ENCODE results near the gene ADGRE2.

Gene ADGRE2

GRCh38 chr19:14758816-14759215, 19.5 kb downstream of the ADGRE2 start:
- Histone ChIP-seq H3K9ac (ENCODE audit: insufficient read length, low read depth) (no peak overlapping the region), H3K9me3 (ENCODE audit: insufficient read depth, low read length) (no peaks in the 10 kb centered on the region), H3K27me3 (ENCODE audit: insufficient read depth, insufficient read length) (peaks cover 5% of the 10 kb centered on the region), H3K4me1 (ENCODE audit: insufficient read depth, insufficient read length) (no peaks in the 10 kb centered on the region), H3K36me3 (ENCODE audit: insufficient read depth, insufficient read length, low read length) (no peaks in the 10 kb centered on the region), H3K4me3 (ENCODE audit: insufficient read length, low read depth) (peak overlapping the region; percentile 15)
- TF ChIP-seq ZNF274 (IDR thresholded peaks at IDR 0.05; ENCODE audit: low read depth, low read length) (no peak), YY1 (IDR thresholded peaks at IDR 0.05; ENCODE audit: insufficient read depth, insufficient read length) (no peak), SUZ12 (IDR thresholded peaks at IDR 0.05; ENCODE audit: extremely low read depth, insufficient read depth, insufficient read length) (no peak)
- DNase-seq (ENCODE audit: low read depth, low spot score) = peak; percentile 57

- Histone ChIP-seq H3K4me1 (ENCODE audit: insufficient read depth, insufficient read length) (no peaks in the 10 kb centered on the region), H3K27me3 (ENCODE audit: insufficient read depth, insufficient read length) (no peaks in the 10 kb centered on the region), H3K9ac (ENCODE audit: insufficient read length, low read depth) (no peak overlapping the region), H3K4me3 (ENCODE audit: insufficient read length, low read depth) (no peak overlapping the region), H3K36me3 (ENCODE audit: insufficient read depth, insufficient read length, low read length) (no peaks in the 10 kb centered on the region), H3K9me3 (ENCODE audit: insufficient read depth, low read length) (peaks cover under 1% of the 10 kb centered on the region; the same call in 1 of the 2 replicates)
- DNase-seq (ENCODE audit: low read depth, low spot score) = no peak
- TF ChIP-seq YY1 (IDR thresholded peaks at IDR 0.05; ENCODE audit: insufficient read depth, insufficient read length) (no peak), SUZ12 (IDR thresholded peaks at IDR 0.05; ENCODE audit: extremely low read depth, insufficient read depth, insufficient read length) (no peak), ZNF274 (IDR thresholded peaks at IDR 0.05; ENCODE audit: low read depth, low read length) (no peak)
Observed at GRCh38 chr19:14748601-14749000, 29.8 kb downstream of the ADGRE2 start.

- Histone ChIP-seq H3K4me3 (ENCODE audit: insufficient read length, low read depth) (no peak overlapping the region), H3K36me3 (ENCODE audit: insufficient read depth, insufficient read length, low read length) (peaks cover 5% of the 10 kb centered on the region), H3K9ac (ENCODE audit: insufficient read length, low read depth) (no peak overlapping the region), H3K9me3 (ENCODE audit: insufficient read depth, low read length) (peaks cover 16% of the 10 kb centered on the region; the same call in 1 of the 2 replicates), H3K4me1 (ENCODE audit: insufficient read depth, insufficient read length) (no peaks in the 10 kb centered on the region), H3K27me3 (ENCODE audit: insufficient read depth, insufficient read length) (no peaks in the 10 kb centered on the region)
- no peak for TF ChIP-seq YY1 (IDR thresholded peaks at IDR 0.05; ENCODE audit: insufficient read depth, insufficient read length)
- TF ChIP-seq ZNF274 (IDR thresholded peaks at IDR 0.05; ENCODE audit: low read depth, low read length) = no peak
- no peak for TF ChIP-seq SUZ12 (IDR thresholded peaks at IDR 0.05; ENCODE audit: extremely low read depth, insufficient read depth, insufficient read length)
- DNase-seq (ENCODE audit: low read depth, low spot score) = no peak
Observed at GRCh38 chr19:14746886-14747285, 31.5 kb downstream of the ADGRE2 start.

GRCh38 chr19:14735915-14736314, 42.4 kb downstream of the ADGRE2 start:
- Histone ChIP-seq H3K36me3 (ENCODE audit: insufficient read depth, insufficient read length, low read length) (no peaks in the 10 kb centered on the region), H3K9me3 (ENCODE audit: insufficient read depth, low read length) (peaks cover 28% of the 10 kb centered on the region), H3K4me1 (ENCODE audit: insufficient read depth, insufficient read length) (no peaks in the 10 kb centered on the region), H3K9ac (ENCODE audit: insufficient read length, low read depth) (no peak overlapping the region), H3K27me3 (ENCODE audit: insufficient read depth, insufficient read length) (no peaks in the 10 kb centered on the region), H3K4me3 (ENCODE audit: insufficient read length, low read depth) (no peak overlapping the region)
- TF ChIP-seq ZNF274 (IDR thresholded peaks at IDR 0.05; ENCODE audit: low read depth, low read length) (no peak), SUZ12 (IDR thresholded peaks at IDR 0.05; ENCODE audit: extremely low read depth, insufficient read depth, insufficient read length) (no peak), YY1 (IDR thresholded peaks at IDR 0.05; ENCODE audit: insufficient read depth, insufficient read length) (no peak)
- no peak for DNase-seq (ENCODE audit: low read depth, low spot score)

GRCh38 chr19:14733574-14733973, 44.8 kb downstream of the ADGRE2 start:
- DNase-seq (ENCODE audit: low read depth, low spot score) = no peak
- no peak overlapping the region for H3K9ac ChIP-seq (ENCODE audit: insufficient read length, low read depth)
- no peaks in the 10 kb centered on the region for H3K4me1 ChIP-seq (ENCODE audit: insufficient read depth, insufficient read length)
- no peaks in the 10 kb centered on the region for H3K27me3 ChIP-seq (ENCODE audit: insufficient read depth, insufficient read length)
- no peak overlapping the region for H3K4me3 ChIP-seq (ENCODE audit: insufficient read length, low read depth)
- H3K9me3 ChIP-seq (ENCODE audit: insufficient read depth, low read length) = peaks cover 37% of the 10 kb centered on the region
- TF ChIP-seq ZNF274 (IDR thresholded peaks at IDR 0.05; ENCODE audit: low read depth, low read length) (no peak), YY1 (IDR thresholded peaks at IDR 0.05; ENCODE audit: insufficient read depth, insufficient read length) (no peak), SUZ12 (IDR thresholded peaks at IDR 0.05; ENCODE audit: extremely low read depth, insufficient read depth, insufficient read length) (no peak)
- H3K36me3 ChIP-seq (ENCODE audit: insufficient read depth, insufficient read length, low read length) = no peaks in the 10 kb centered on the region

GRCh38 chr19:14732510-14732909, 45.9 kb downstream of the ADGRE2 start:
- Histone ChIP-seq H3K36me3 (ENCODE audit: insufficient read depth, insufficient read length, low read length) (no peaks in the 10 kb centered on the region), H3K4me1 (ENCODE audit: insufficient read depth, insufficient read length) (no peaks in the 10 kb centered on the region), H3K4me3 (ENCODE audit: insufficient read length, low read depth) (no peak overlapping the region), H3K27me3 (ENCODE audit: insufficient read depth, insufficient read length) (no peaks in the 10 kb centered on the region), H3K9ac (ENCODE audit: insufficient read length, low read depth) (no peak overlapping the region), H3K9me3 (ENCODE audit: insufficient read depth, low read length) (peaks cover 44% of the 10 kb centered on the region)
- TF ChIP-seq YY1 (IDR thresholded peaks at IDR 0.05; ENCODE audit: insufficient read depth, insufficient read length) (no peak), SUZ12 (IDR thresholded peaks at IDR 0.05; ENCODE audit: extremely low read depth, insufficient read depth, insufficient read length) (no peak)
- DNase-seq (ENCODE audit: low read depth, low spot score) = no peak

GRCh38 chr19:14731200-14731599, 47.2 kb downstream of the ADGRE2 start:
- H3K4me3 ChIP-seq (ENCODE audit: insufficient read length, low read depth) = no peak overlapping the region
- H3K9me3 ChIP-seq (ENCODE audit: insufficient read depth, low read length) = peaks cover 50% of the 10 kb centered on the region
- H3K36me3 ChIP-seq (ENCODE audit: insufficient read depth, insufficient read length, low read length) = no peaks in the 10 kb centered on the region
- no peaks in the 10 kb centered on the region for H3K27me3 ChIP-seq (ENCODE audit: insufficient read depth, insufficient read length)
- no peak for TF ChIP-seq YY1 (IDR thresholded peaks at IDR 0.05; ENCODE audit: insufficient read depth, insufficient read length)
- no peak for TF ChIP-seq ZNF274 (IDR thresholded peaks at IDR 0.05; ENCODE audit: low read depth, low read length)
- no peak for TF ChIP-seq SUZ12 (IDR thresholded peaks at IDR 0.05; ENCODE audit: extremely low read depth, insufficient read depth, insufficient read length)
- H3K4me1 ChIP-seq (ENCODE audit: insufficient read depth, insufficient read length) = no peaks in the 10 kb centered on the region
- H3K9ac ChIP-seq (ENCODE audit: insufficient read length, low read depth) = no peak overlapping the region
- no peak for DNase-seq (ENCODE audit: low read depth, low spot score)
